ENCODE results near the gene TMPRSS2.

DNA sequence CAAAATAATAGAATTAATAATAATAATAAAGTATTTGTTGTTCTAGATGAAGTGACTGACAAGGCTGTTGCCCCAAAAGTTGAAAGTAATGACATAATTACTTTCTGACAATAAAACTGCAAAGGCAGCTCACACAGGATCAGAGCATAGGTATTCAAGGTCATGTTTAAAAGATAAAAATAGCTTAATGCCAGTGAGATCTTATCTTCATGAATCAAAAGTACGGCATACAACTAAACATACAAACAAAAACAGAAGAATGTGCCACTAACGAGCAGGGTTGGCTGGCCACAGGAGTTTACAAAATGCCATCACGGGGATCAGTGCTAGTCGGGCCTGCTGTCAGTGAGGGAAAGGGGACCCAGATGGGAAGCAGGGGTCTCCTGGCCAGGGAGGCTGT, 22.4 kb upstream of the TMPRSS2 start:
- TF ChIP-seq EZH2 (IDR thresholded peaks at IDR 0.05) (no peak), EZH2phosphoT487 (IDR thresholded peaks at IDR 0.05) (no peak)
- TF ChIP-seq, protein P1, sequence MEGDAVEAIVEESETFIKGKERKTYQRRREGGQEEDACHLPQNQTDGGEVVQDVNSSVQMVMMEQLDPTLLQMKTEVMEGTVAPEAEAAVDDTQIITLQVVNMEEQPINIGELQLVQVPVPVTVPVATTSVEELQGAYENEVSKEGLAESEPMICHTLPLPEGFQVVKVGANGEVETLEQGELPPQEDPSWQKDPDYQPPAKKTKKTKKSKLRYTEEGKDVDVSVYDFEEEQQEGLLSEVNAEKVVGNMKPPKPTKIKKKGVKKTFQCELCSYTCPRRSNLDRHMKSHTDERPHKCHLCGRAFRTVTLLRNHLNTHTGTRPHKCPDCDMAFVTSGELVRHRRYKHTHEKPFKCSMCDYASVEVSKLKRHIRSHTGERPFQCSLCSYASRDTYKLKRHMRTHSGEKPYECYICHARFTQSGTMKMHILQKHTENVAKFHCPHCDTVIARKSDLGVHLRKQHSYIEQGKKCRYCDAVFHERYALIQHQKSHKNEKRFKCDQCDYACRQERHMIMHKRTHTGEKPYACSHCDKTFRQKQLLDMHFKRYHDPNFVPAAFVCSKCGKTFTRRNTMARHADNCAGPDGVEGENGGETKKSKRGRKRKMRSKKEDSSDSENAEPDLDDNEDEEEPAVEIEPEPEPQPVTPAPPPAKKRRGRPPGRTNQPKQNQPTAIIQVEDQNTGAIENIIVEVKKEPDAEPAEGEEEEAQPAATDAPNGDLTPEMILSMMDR (IDR thresholded peaks at IDR 0.05), result no peak
